ENCODE measurements around the gene COX4I1.
"Not testable (repeated sequence)": the region's sequence is repeated elsewhere in the genome, so short reads cannot be mapped to it uniquely, and the experiment has no call there.

The COX4I1 gene

DNA sequence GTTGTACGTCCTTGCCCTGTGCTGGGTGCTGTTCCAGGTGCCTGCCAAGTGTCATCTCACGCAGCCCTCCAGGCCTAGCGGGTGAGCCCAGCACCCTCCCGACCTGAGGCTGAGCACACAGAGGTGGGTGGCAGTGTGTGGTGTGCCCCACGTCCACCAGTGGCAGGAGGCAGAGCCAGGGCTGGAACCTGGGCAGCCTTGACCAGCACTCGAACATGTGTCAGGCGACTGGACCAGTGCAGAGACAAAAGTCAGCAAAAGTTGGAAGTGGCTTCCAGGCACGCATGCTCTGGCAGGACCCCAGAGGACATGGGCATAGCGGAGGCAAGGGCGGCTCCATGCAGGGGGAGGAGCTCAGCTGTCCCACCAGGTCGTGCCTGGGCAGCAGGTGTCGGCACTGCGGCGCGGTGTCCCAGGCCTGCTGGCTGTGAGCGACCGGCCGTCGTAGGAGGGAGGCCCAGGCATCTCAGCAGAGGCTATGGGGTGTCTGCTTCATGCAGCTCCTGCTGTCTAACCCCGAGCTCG, 35.8 kb downstream of the COX4I1 start:
- no peak for ATAC-seq
- no peaks in the 10 kb centered on the region for H3K4me1 Mint-ChIP-seq
- DNase-seq, result no peak
- H3K27ac Mint-ChIP-seq, result no peak overlapping the region
- H3K27me3 Mint-ChIP-seq, result peaks cover 95% of the 10 kb centered on the region
- H3K9me3 Mint-ChIP-seq, result peaks cover 0 to 7% of the 10 kb centered on the region in 2 donors
- no peak overlapping the region for H3K4me3 Mint-ChIP-seq

DNA sequence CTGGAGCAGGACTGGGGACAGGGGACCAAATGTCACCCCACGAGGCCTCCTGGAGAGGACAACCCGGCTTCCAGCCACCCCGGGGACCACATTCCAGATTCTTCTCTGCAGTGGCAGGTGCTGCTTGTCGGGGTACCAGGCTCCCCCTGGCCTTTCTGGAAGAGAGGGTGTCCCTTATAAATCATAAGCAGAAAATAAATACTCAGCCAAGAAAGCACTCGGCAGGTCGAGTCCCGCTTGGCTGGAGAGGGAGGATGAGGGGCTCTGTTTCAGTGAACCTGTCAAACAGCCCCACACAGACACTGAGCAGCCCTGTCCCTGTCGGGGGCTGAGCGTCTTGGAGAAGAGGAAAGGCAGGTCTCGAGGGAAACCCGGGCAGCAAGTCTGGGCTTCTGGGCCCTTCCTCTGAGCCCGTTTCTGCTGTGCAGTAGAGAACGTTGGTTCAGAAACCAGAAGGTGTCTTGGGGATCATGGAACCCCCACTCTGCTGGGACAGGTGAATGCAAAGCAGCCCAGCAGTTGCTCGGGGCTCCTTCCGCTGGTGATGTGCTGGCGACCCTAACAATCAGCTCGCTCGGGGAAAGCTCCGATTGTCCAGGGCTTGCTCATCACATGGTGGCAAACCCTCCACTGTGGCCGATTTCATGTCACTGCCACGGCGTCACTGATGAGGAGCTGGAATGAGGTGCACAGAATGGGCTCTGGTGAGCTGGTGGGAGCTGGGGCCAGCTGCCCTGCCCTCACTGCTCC, 36.6 kb downstream of the COX4I1 start:
- H3K27me3 Mint-ChIP-seq, result peaks cover 95% of the 10 kb centered on the region
- H3K4me1 Mint-ChIP-seq, result no peaks in the 10 kb centered on the region
- DNase-seq (no peak), ATAC-seq (no peak)
- peaks cover 0 to 7% of the 10 kb centered on the region in 2 donors for H3K9me3 Mint-ChIP-seq
- no peak overlapping the region for H3K27ac Mint-ChIP-seq
- H3K4me3 Mint-ChIP-seq, result no peak overlapping the region

DNA sequence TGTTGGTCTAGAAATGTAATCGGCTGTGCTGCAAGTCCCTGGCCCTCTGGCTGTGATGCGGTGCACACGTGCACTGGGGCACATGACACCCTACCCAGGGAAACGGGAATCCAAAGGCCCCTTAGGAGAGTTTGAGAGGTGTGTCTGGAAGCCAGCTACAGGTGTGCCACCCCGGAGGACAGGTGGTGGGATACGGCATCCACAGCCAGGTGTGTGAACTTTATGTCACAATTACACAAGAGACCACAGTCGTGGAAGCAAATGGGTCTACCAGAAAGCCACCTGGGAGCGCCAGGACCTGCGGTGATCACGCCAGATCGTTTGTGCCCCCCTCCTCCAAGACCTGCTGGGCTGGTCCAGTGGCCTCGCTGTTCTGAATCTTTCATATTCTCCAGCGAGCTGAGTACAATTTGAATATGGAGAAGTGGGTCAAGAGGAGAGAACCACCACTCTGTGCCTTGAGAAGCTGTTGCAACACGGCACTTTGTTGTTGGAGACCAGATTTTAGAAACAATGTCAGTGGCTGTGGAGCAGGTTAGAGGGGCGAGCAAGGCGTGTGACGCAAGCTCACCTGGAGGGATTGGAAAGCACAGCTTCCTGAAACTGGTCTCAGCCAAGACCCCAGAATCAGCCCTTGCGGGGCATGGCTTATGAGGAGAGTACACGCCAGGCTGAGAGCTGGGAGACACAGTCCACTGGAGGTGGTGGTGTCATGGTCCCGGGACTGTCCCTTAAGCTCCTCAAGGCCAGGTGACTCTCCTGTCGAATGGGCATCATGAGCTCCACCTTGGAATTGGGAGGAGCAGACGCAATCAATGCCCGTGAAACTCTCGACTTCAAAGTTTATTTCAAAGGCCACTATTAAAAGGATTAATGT, 37.4 kb downstream of the COX4I1 start:
- Mint-ChIP-seq H3K27ac (no peak overlapping the region), H3K27me3 (peaks cover 90% of the 10 kb centered on the region), H3K9me3 (peaks cover 0 to 7% of the 10 kb centered on the region in 2 donors), H3K4me3 (no peak overlapping the region), H3K4me1 (no peaks in the 10 kb centered on the region)
- ATAC-seq (no peak), DNase-seq (no peak)

DNA sequence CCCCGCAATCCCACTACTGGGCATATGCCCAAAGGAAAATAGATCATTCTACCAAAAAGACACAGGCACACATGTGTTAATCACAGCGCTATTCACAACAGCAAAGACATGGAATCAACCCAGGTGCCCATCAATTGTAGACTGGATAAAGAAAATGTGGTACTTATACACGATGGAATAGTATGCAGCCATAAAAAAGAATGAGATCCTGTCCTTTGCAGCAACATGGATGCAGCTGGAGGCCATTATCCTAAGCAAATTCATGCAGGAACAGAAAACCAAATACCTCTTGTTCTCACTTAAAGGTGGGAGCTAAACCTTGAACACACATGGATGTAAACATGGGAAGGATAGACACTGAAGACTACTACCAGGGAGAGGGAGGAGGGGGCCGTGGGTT, 38.2 kb downstream of the COX4I1 start:
- not testable (repeated sequence) for H3K4me3 Mint-ChIP-seq, ATAC-seq, DNase-seq, H3K9me3 Mint-ChIP-seq, H3K27ac Mint-ChIP-seq, H3K4me1 Mint-ChIP-seq
- peaks cover 83% of the 10 kb centered on the region for H3K27me3 Mint-ChIP-seq

DNA sequence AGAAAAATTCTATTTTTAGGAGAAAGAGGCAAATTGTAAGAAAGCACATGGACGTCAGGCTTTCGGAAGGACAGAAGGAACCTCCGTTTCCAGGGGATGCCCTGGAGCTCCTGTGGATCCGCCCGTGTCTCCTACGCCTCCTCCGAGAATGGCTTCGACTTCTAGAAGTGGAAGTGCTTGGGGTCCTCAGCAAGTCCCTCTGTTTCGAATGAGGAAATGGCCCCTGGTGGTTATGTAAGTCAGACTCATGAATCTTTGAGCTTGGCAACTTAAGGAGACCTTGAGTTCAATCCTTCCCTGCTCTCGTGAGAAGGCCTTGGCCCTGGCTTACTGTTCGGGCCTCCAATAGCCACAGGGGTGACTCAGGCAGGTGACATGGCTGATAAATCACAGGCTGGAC, 38.9 kb downstream of the COX4I1 start:
- DNase-seq, result no peak
- Mint-ChIP-seq H3K9me3 (peaks cover 0 to 12% of the 10 kb centered on the region in 2 donors), H3K4me3 (no peak overlapping the region), H3K27me3 (peaks cover 76% of the 10 kb centered on the region), H3K27ac (peak overlapping the region in 1 of 2 donors; percentile 23), H3K4me1 (no peaks in the 10 kb centered on the region)
- ATAC-seq, result no peak

DNA sequence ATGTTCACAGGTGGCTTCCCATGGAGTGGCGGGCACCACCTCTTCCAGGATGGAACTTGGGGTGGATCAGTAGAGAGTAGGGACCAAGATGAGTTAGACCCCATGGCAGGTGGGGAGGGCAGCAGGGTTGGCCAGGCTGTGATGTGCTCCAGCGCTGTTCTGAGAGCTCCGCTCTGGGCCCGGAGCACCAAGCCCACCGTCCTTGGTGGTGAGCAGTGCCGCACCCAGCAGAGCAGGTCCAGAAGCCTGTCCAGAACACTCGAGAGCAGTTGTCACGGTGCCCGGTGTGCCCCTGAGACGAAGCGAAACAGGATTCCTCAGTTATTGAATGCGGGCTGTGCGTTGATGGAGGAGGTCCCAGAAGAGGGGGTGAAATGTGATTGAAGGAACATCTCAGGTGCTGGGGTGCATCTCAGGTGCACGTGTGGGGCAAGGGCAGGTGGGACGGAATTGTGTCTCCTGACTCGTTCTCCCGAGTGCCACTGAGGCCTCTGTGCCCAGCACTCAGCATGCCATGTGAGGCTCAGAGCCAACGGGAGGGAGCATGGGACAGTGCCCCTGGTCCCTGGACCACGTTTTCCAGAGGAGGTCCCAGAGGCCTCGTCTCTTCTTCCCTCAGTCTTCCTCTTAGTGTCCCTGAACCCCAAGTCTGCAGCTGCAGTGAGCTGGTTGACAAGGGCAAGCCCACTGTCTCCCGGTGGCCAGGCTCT, 39.5 kb downstream of the COX4I1 start:
- peaks cover 70% of the 10 kb centered on the region for H3K27me3 Mint-ChIP-seq
- no peak overlapping the region for H3K4me3 Mint-ChIP-seq
- H3K27ac Mint-ChIP-seq, result peak overlapping the region in 1 of 2 donors; percentile 4
- peaks cover 0 to 6% of the 10 kb centered on the region in 2 donors for H3K9me3 Mint-ChIP-seq
- DNase-seq, result no peak
- no peaks in the 10 kb centered on the region for H3K4me1 Mint-ChIP-seq
- no peak for ATAC-seq

DNA sequence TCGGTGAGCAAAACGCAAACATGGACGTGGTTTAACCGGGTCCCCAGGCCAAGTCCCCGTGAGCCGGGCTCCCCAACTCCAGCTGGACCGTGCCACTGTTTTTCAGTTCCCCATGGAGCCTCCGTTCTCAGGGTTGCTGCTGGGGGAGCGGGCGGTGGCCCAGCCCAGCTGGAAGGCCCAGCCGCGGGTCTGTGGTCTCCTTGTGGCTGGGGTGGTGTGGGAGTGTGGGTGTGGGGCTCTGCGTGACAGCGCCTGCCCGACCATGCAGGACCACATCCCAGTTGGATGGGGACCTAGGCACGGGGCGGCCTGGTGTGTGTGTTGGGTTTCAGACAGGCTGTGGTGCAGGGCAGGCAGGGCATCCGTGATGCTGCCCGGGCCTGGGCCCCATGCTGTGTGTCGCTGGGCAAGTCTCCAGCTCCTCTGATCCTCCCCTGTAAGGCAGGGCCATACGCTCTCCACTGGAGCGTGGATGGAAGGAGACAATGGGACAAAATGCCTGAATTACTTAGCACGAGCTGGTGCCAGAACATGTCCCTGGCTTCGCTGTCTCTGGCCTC, 40.3 kb downstream of the COX4I1 start:
- ATAC-seq (no peak), DNase-seq (no peak)
- Mint-ChIP-seq H3K27ac (no peak overlapping the region), H3K9me3 (peaks cover 0 to 5% of the 10 kb centered on the region in 2 donors), H3K4me3 (no peak overlapping the region), H3K27me3 (peaks cover 69% of the 10 kb centered on the region), H3K4me1 (peaks cover 6% of the 10 kb centered on the region)

DNA sequence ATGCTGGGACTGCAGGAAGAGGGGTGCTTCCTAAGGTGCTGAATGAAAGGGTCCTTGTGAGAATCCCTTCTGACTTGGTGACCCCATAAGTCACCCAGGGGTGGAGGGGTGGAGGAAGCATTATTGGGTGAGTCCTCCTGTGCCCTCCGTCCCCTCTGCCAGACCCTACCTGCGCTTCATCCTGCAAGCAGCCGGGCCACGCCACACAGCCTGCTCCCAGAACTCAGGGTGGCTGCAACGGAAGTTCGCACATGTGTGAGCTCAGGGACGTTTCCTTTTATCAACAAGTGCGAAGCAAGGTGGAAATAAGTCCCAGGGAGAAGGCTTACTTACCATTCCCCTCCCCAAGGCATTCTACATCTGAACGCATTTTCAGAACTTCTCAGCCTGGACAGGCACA, 40.9 kb downstream of the COX4I1 start:
- ATAC-seq, result no peak

DNA sequence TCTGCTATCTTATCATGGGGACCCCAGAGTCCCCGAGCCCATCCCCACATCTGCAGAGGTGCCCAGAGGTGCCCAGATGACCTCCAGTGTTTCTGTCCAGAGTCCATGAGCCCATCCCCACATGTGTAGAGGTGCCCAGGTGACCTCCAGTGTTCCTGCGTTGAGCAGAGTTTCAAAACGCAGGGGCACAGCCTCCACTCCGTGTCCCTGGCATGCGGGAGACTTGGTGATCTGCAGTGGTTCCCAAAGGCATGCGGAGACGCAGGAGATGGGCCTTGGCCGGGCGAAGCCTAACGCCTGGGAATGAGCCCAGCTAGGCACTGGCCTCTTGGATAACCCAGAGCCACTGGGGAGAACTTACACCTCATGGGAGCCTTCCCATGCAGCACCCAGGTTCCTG, 41.3 kb downstream of the COX4I1 start:
- H3K27ac Mint-ChIP-seq, result no peak overlapping the region
- peaks cover 12% of the 10 kb centered on the region for H3K4me1 Mint-ChIP-seq
- ATAC-seq (no peak), DNase-seq (no peak)
- H3K27me3 Mint-ChIP-seq, result peaks cover 65% of the 10 kb centered on the region
- H3K9me3 Mint-ChIP-seq, result peaks cover 0 to 5% of the 10 kb centered on the region in 2 donors
- H3K4me3 Mint-ChIP-seq, result no peak overlapping the region

More for the DNA sequence above, 40.9 kb downstream of the COX4I1 start:
- Mint-ChIP-seq H3K9me3 (peaks cover 0 to 5% of the 10 kb centered on the region in 2 donors), H3K27ac (no peak overlapping the region), H3K4me1 (peaks cover 12% of the 10 kb centered on the region), H3K27me3 (peaks cover 69% of the 10 kb centered on the region), H3K4me3 (no peak overlapping the region)
- no peak for DNase-seq

DNA sequence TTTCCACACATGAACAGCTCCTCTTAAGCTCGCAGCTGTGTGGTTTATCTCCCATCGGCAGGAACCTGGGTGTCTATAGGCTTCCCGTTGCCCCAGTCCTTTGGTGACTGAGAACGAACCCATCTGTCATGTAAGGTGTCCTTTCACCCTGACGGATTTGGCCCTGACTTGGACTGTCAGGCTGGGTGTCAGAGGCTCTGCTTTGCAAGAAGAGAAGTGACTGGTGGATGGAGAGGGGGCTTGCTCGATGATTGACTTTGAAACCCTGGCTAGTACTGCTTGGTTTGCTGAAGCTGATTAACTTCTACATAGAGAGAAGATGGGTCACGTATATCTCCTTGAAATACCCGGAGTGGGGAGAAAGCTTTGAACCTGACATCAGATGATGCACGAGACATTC, 42.9 kb downstream of the COX4I1 start:
- Mint-ChIP-seq H3K9me3 (peaks cover 0 to 5% of the 10 kb centered on the region in 2 donors), H3K4me1 (peaks cover 21% of the 10 kb centered on the region), H3K27ac (no peak overlapping the region), H3K4me3 (no peak overlapping the region), H3K27me3 (peaks cover 61% of the 10 kb centered on the region)
- ATAC-seq (no peak), DNase-seq (no peak)

DNA sequence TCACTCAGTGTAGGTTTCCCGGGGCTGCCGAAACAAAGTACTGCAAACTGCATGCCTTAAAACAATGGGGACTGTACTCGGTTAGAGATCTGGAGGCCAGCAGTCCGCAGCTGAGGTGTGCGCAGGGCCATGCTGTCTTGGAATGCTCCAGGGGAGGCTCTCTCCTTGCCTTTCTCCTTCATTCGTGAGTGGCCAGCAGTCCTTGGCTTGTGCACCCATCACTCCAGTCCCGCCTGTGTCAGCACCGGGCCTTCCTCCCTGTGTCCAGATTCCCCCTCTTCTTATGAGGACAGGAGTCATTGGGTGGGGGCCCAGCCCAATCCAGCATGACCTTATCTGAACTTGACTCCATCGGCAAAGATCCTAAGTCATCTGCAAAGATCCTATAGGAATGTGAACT, 43.4 kb downstream of the COX4I1 start:
- peaks cover 0 to 5% of the 10 kb centered on the region in 2 donors for H3K9me3 Mint-ChIP-seq
- H3K27ac Mint-ChIP-seq, result no peak overlapping the region
- no peak overlapping the region for H3K4me3 Mint-ChIP-seq
- peaks cover 61% of the 10 kb centered on the region for H3K27me3 Mint-ChIP-seq
- peaks cover 25% of the 10 kb centered on the region for H3K4me1 Mint-ChIP-seq
- no peak for DNase-seq
- no peak for ATAC-seq

DNA sequence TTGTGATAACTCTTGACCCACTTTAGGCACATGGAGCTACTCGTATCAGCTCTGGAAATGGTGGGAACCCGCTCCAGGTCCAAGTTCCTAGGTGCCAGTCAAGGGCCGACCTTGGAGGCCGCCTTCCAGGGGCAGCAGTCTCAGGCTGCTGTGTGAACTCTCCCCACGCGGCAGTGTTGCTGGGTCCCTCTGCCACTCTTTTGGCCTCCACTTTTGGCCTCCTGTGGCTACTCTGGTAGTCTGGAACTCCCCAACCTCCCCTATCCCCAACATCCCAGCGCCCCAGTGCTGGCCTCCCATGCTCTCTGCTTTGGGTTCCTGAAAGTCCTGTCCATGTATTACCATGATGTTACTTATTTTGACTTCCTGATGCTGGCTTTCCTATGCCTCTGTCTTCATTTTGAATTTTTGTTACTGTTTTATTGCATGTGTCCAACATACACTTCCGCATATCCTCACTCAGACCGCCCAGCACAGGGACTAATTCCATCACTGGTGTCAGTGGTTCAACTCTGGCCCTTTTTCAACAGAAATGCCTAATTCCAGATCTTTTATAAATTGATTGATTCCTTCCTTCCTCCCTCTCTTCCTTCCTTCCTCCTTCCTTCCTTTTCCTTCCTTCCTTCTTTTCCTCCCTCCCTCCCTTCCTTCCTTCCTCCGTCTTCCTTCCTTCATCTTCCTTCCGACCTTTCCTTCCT, 44.1 kb downstream of the COX4I1 start:
- Mint-ChIP-seq H3K9me3 (peaks cover 0 to 5% of the 10 kb centered on the region in 2 donors), H3K27me3 (peaks cover 59% of the 10 kb centered on the region), H3K4me1 (peaks cover 26% of the 10 kb centered on the region), H3K27ac (no peak overlapping the region), H3K4me3 (no peak overlapping the region)
- no peak for DNase-seq
- ATAC-seq, result no peak

DNA sequence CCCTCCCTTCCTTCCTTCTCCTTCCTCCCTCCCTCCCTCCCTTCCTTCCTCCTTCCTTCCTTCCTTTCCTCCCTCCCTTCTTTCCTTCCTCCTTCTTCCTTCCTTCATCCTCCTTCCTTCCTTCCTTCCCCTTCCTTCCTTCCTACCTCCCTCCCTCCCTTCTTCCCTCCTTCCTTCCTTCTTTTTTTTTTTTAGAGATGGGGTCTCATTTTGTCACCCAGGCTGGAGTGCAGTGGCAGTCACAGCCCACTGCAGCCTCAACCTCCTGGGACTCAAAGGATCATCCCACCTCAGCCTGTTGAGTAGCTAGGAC, 44.6 kb downstream of the COX4I1 start:
- Mint-ChIP-seq H3K9me3 (peaks cover 0 to 5% of the 10 kb centered on the region in 2 donors), H3K4me3 (no peak overlapping the region), H3K27me3 (peaks cover 54% of the 10 kb centered on the region), H3K4me1 (peaks cover 26% of the 10 kb centered on the region), H3K27ac (no peak overlapping the region)
- DNase-seq, result no peak
- no peak for ATAC-seq

DNA sequence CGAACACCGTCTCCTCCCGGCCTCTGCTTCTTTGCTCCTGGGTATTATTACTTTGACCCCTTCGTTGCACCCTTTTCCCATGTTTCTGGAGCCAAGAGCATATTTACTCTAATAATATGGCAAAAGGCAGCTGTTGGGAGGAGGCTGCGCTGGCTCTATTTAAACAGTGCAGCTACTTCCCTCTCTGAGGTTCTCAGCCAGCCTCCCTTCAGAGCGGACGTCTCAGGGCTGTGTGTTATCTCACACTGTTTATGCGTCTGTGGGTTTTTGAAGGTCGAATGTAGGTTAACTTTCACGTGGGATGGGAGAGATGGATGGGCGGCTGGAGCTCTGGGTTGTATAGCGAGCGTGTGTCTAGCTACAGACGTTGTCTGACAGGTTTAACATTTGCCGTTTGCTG, 45.3 kb downstream of the COX4I1 start:
- ATAC-seq (no peak), DNase-seq (no peak)
- Mint-ChIP-seq H3K9me3 (peaks cover 0 to 5% of the 10 kb centered on the region in 2 donors), H3K27ac (peak overlapping the region in 1 of 2 donors; percentile 23), H3K4me1 (peaks cover 26% of the 10 kb centered on the region), H3K4me3 (no peak overlapping the region), H3K27me3 (peaks cover 47% of the 10 kb centered on the region)

DNA sequence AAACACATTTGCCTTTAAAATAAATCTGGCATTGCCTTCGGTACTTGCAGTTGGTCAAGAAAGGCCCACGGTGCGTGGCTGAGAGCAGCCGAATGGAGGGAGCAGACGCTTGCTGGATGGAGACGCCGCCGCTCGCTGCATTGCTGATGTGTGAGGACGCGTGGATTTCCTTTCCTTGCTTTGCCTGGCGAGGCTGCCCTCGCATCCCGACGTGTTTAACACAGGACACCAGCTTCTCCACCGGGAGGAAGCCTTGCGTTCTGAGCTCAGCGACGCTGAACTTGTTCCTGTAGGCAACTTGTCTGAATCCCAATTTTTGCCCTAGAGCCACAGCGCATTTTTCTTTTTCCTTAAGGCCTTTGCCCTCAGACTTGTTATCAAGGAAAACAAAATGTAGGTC, 45.8 kb downstream of the COX4I1 start:
- Mint-ChIP-seq H3K4me1 (peaks cover 26% of the 10 kb centered on the region), H3K9me3 (peaks cover 0 to 5% of the 10 kb centered on the region in 2 donors), H3K27ac (no peak overlapping the region), H3K27me3 (peaks cover 42% of the 10 kb centered on the region), H3K4me3 (no peak overlapping the region)
- no peak for DNase-seq
- no peak for ATAC-seq

All from stimulated activated naive CD8-positive, alpha-beta T cell treated with anti-CD3 and anti-CD28 coated beads, Interleukin-15, amount 100 ng/mL, for 72 hours (primary cell).